GM21447 (cell line): Measurements from ENCODE around the gene STH.

Source experiments
- ATAC-seq: cut with Tn5 transposase; IDR thresholded peaks from one replicate; pipeline ENCODE4 v1.9.1; 2021; ENCODE audit not compliant: unreplicated experiment

Gene STH

DNA sequence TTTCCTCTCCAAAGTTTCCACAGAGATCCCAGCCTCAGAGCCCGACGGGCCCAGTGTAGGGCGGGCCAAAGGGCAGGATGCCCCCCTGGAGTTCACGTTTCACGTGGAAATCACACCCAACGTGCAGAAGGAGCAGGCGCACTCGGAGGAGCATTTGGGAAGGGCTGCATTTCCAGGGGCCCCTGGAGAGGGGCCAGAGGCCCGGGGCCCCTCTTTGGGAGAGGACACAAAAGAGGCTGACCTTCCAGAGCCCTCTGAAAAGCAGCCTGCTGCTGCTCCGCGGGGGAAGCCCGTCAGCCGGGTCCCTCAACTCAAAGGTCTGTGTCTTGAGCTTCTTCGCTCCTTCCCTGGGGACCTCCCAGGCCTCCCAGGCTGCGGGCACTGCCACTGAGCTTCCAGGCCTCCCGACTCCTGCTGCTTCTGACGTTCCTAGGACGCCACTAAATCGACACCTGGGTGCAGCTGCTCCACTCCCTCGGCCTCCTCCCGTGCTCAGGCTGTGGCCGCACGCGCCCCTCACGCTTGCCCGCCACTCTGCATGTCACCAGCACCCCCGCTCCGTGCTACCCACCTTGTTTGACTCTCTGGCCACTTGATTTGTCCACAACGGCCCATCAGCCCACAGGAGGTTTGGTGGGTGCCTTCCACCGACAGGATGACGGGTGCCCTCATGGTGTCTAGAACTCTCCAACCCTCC is 15.3 kb upstream of the STH start:
- no peak for ATAC-seq

DNA sequence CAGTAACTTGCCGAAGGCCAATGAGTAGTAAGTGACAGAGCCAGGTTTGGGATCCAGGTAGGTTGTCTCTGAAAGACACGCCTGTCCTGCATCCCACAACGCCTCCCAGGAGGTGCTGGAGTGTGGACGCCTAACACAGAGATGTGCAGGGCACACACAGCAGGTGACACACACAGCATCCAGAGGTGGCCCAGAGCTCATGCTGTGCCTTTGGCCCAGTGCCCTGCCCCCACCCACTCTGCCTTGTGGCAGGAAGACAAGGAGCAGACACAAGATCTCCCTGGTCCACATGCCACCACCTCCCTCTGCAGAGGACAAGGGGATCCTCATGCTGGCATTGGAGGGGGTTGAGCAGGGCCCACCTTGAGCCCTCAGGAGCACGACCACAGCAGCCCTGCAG is 14.7 kb upstream of the STH start:
- ATAC-seq, result no peak

DNA sequence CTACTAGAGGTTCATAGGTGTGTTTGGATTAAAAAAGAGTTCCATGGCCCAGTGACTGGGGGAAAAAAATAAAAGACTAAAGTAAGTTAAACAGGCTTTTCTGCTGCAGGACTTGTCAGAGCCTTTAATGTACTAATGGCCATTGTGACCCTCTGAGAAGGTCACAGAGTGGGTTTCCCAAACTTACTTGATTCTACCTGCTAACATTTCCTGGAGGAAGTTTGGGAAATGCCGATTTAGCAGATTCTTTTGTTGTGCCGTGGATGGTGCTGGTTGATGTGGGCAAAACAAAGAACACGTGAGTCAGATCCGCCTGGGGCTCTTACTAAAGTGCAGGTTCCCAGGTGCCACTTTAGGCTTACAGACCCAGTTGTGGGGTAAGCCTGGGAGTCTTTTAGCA is 13.6 kb upstream of the STH start:
- ATAC-seq, result no peak

DNA sequence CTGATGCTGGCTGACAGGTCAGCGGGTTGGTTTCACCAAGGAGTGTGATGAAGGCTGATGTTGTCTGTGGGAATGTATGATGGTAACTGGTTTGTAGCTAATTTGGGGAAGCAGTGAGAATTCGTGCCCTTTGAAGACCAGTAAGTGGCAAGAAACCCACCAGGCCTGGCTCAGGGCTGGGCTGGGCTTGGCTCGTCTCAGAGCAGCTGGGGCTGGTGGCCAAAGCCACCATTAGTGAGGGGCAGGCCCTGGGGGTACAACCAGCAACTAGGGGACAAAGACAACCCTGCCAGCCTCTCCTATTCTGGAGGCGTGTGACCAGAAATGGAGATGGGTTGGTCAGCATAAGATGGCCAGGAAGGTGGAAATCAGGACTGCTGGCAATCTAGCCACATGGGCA is 13.0 kb upstream of the STH start:
- ATAC-seq, result no peak

DNA sequence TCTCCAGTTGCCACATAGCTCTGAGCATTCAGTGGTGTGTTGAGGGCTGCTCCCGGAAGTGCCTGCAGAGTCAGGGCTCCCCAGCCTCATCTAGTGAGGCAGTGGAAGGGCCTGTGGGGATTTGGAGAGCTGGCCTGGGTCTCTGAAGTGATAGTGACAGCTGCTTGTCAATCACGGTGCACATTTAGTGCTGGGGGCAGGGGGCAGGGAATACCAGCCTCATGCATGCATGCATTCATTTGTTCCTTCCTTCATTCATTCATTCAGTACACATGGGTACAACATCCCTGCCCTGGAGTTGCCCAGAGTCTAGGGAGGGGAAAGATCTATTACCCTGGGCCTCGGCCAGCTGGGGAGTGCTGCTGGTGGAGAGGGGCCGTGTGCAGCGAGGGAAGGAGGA is 11.3 kb upstream of the STH start:
- no peak for ATAC-seq

DNA sequence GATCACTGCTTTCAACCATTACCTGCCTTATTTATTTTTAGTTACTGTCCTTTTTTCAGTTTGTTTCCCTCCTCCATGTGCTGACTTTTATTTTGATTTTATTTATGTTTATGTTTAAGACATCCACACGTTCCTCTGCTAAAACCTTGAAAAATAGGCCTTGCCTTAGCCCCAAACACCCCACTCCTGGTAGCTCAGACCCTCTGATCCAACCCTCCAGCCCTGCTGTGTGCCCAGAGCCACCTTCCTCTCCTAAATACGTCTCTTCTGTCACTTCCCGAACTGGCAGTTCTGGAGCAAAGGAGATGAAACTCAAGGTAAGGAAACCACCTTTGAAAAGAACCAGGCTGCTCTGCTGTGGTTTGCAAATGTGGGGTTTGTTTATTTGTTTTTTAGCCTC is 9.3 kb upstream of the STH start:
- no peak for ATAC-seq

DNA sequence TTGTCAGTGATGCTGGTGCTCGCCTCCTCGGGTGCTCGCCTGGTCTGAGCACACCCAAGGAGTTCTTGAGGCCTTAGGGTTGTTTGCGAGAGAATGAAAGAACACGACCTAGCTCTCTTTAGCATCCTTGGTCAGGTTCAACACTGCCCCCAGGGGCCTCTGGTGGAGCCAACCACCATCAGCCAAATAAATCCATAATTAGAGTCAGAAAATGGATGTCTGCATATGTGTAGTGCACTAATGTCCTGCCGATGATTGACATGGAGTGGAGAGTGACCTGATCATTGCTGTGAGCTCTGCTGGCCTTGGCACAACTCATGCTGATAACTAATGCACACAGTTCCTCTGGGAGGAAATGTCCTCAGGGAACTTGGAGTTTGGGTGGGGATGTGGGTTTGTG is 8.2 kb upstream of the STH start:
- ATAC-seq, result no peak

DNA sequence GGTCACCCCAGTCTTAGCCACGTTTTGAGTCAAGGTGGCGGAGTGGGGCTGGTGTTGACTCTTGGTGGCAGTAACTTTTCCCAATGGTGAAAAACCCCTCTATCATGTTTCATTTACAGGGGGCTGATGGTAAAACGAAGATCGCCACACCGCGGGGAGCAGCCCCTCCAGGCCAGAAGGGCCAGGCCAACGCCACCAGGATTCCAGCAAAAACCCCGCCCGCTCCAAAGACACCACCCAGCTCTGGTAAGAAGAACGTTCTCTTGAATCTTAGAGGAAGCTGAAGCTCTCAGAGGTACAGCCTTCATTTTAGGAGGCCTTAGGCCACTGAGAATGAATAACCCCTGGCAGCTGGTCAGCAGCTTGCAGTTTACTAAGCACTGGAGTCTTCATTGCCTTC is 7.7 kb upstream of the STH start:
- ATAC-seq, result no peak

DNA sequence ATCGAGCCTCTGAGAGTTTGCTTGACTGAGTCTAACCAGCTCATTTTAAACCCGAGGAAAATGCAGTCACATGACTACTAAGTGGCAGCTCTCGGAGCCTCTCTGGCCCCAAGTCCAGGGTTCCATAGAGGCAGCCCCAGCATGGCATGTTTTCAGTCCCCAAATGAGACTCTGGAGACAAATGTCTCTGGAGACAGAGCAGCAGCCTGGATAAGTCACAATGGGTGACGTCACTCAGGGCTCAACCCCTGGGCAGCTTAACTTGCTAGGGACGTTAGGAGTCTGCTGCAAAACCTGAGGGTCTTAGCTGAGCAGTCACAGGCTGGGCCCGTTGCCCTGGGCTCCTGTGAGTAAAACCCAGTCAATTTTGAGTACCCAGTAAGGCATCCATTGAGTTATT is 6.9 kb upstream of the STH start:
- no peak for ATAC-seq

DNA sequence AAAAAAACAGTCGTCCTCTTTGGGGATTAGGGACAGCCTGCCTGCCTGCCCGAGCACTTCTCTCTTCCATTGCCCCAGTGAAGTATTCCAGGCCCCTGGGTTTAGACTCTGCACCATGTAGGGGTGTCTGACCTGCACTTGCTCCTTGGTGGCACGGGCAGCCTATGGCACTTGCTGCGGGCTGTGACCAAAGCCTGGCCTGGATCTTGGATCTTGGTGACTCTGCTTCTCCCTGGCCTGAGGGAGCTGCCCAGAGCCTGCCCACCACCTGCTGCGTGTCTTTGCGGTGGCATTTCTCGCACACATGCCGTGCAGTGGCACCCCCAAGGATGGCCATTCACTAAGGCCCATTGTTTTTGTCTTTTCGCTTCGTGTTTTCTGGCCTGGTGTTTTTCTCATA is 6.1 kb upstream of the STH start:
- ATAC-seq, result no peak

DNA sequence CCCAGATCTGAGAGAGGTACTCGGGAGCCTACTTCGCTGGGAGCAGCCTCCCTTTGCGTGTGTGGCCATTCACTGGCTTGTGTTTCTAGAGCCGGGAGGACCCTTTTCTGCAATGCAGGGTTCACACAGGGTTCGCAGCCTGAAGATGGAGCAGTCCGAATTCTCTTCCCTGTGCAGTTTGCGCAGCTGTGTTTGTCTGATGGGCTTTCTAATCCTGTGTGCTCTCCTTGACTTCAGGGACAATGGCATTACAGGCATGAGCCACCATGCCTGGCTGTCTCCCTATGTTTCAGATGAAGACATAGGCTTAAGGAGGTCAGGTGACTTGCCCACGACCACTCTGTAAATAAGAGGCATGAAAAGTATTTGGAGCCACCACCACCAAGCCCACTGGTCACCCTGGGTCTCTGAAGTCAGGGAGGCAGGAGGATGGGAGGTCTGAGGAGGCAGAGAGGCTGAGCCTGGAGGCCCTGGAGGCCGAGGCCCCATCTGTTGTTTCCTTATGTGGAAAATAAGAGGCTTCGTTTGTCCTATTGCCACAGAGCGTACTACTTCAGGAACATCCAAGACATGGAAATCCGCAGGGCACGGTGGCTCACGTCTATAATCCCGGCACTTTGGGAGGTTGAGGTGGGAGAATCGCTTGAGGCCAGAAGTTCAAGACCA is 5.0 kb upstream of the STH start:
- ATAC-seq, result no peak

DNA sequence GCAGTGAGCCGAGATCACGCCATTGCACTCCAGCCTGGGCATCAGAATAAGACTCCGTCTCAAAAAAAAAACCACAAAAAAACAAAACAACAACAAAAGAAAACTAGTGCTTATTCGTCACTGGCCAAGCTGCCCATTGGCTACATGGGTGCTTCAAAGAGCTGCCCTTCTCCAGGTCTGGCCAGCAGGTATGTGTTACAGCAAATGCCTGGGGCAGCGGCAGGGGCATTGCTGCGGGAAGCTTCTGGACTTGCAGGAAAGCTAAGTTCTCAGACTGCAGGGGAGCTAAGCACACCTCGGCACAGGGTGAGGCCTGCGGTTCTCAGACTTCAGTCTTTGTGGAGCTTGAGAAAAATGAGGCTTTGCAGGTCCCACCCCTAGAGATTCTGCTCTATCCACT is 4.1 kb upstream of the STH start:
- no peak for ATAC-seq

DNA sequence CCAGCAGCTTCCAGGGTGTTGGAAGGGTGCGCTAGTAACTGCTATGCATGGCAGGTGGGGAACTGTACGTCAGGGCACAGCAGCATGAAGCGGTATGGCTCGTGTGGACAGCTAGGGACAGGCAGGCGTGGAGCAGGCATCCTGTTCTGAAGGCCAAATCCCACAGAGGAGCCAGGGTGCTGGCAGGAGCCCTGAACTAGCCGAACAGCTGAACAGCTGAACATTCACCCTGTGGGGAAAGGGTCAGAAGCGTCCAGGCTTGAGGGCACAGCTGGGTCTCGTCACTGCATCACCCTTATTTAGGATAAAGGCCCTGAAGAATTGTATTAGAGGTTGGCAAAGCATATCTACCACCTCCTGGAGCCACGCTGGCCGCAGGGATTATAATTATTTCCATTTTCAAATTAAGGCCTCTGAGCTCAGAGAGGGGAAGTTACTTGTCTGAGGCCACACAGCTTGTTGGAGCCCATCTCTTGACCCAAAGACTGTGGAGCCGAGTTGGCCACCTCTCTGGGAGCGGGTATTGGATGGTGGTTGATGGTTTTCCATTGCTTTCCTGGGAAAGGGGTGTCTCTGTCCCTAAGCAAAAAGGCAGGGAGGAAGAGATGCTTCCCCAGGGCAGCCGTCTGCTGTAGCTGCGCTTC is 3.3 kb upstream of the STH start:
- ATAC-seq, result no peak

DNA sequence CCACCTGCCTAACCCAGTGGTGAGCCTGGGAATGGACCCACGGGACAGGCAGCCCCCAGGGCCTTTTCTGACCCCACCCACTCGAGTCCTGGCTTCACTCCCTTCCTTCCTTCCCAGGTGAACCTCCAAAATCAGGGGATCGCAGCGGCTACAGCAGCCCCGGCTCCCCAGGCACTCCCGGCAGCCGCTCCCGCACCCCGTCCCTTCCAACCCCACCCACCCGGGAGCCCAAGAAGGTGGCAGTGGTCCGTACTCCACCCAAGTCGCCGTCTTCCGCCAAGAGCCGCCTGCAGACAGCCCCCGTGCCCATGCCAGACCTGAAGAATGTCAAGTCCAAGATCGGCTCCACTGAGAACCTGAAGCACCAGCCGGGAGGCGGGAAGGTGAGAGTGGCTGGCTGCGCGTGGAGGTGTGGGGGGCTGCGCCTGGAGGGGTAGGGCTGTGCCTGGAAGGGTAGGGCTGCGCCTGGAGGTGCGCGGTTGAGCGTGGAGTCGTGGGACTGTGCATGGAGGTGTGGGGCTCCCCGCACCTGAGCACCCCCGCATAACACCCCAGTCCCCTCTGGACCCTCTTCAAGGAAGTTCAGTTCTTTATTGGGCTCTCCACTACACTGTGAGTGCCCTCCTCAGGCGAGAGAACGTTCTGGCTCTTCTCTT is 2.6 kb upstream of the STH start:
- no peak for ATAC-seq

DNA sequence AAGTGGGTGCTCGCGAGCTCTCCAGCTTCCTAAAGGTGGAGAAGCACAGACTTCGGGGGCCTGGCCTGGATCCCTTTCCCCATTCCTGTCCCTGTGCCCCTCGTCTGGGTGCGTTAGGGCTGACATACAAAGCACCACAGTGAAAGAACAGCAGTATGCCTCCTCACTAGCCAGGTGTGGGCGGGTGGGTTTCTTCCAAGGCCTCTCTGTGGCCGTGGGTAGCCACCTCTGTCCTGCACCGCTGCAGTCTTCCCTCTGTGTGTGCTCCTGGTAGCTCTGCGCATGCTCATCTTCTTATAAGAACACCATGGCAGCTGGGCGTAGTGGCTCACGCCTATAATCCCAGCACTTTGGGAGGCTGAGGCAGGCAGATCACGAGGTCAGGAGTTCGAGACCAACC is 1.9 kb upstream of the STH start:
- no peak for ATAC-seq

DNA sequence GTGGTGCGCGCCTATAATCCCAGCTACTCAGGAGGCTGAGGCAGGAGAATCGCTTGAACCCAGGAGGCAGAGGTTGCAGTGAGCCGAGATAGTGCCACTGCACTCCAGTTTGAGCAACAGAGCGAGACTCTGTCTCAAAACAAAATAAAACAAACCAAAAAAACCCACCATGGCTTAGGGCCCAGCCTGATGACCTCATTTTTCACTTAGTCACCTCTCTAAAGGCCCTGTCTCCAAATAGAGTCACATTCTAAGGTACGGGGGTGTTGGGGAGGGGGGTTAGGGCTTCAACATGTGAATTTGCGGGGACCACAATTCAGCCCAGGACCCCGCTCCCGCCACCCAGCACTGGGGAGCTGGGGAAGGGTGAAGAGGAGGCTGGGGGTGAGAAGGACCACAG is 1.4 kb upstream of the STH start:
- no peak for ATAC-seq

DNA sequence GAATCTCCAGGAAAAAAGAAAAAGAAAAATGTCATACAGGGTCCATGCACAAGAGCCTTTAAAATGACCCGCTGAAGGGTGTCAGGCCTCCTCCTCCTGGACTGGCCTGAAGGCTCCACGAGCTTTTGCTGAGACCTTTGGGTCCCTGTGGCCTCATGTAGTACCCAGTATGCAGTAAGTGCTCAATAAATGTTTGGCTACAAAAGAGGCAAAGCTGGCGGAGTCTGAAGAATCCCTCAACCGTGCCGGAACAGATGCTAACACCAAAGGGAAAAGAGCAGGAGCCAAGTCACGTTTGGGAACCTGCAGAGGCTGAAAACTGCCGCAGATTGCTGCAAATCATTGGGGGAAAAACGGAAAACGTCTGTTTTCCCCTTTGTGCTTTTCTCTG is 845 bp downstream of the STH start:
- no peak for ATAC-seq

DNA sequence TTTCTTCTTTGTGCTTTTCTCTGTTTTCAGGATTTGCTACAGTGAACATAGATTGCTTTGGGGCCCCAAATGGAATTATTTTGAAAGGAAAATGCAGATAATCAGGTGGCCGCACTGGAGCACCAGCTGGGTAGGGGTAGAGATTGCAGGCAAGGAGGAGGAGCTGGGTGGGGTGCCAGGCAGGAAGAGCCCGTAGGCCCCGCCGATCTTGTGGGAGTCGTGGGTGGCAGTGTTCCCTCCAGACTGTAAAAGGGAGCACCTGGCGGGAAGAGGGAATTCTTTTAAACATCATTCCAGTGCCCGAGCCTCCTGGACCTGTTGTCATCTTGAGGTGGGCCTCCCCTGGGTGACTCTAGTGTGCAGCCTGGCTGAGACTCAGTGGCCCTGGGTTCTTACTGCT is 1.2 kb downstream of the STH start:
- ATAC-seq, result no peak

DNA sequence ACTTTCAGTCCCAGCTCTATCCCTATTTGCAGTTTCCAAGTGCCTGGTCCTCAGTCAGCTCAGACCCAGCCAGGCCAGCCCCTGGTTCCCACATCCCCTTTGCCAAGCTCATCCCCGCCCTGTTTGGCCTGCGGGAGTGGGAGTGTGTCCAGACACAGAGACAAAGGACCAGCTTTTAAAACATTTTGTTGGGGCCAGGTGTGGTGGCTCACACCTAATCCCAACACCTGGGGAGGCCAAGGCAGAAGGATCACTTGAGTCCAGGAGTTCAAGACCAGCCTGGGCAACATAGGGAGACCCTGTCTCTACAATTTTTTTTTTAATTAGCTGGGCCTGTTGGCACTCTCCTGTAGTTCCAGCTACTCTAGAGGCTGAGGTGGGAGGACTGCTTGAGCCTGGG is 1.7 kb downstream of the STH start:
- ATAC-seq, result no peak

DNA sequence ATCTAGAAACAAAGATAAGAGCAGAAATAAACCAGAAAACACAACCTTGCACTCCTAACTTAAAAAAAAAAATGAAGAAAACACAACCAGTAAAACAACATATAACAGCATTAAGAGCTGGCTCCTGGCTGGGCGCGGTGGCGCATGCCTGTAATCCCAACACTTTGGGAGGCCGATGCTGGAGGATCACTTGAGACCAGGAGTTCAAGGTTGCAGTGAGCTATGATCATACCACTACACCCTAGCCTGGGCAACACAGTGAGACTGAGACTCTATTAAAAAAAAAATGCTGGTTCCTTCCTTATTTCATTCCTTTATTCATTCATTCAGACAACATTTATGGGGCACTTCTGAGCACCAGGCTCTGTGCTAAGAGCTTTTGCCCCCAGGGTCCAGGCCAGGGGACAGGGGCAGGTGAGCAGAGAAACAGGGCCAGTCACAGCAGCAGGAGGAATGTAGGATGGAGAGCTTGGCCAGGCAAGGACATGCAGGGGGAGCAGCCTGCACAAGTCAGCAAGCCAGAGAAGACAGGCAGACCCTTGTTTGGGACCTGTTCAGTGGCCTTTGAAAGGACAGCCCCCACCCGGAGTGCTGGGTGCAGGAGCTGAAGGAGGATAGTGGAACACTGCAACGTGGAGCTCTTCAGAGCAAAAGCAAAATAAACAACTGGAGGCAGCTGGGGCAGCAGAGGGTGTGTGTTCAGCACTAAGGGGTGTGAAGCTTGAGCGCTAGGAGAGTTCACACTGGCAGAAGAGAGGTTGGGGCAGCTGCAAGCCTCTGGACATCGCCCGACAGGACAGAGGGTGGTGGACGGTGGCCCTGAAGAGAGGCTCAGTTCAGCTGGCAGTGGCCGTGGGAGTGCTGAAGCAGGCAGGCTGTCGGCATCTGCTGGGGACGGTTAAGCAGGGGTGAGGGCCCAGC is 2.6 kb downstream of the STH start:
- no peak for ATAC-seq

DNA sequence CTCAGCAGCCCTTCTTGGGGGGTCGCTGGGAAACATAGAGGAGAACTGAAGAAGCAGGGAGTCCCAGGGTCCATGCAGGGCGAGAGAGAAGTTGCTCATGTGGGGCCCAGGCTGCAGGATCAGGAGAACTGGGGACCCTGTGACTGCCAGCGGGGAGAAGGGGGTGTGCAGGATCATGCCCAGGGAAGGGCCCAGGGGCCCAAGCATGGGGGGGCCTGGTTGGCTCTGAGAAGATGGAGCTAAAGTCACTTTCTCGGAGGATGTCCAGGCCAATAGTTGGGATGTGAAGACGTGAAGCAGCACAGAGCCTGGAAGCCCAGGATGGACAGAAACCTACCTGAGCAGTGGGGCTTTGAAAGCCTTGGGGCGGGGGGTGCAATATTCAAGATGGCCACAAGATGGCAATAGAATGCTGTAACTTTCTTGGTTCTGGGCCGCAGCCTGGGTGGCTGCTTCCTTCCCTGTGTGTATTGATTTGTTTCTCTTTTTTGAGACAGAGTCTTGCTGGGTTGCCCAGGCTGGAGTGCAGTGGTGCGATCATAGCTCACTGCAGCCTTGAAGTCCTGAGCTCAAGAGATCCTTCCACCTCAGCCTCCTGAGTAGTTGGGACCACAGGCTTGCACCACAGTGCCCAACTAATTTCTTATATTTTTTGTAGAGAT is 3.4 kb downstream of the STH start:
- ATAC-seq, result no peak
